ENCODE data around the gene TMEM135. TPM values are rescaled to one million over a fixed set of nuclear protein-coding genes. Genes with fewer than 3 reads are reported as not detected.

TMEM135 gene
- total RNA-seq, 1 experiment from 2014 or later, result 70.3 TPM

DNA sequence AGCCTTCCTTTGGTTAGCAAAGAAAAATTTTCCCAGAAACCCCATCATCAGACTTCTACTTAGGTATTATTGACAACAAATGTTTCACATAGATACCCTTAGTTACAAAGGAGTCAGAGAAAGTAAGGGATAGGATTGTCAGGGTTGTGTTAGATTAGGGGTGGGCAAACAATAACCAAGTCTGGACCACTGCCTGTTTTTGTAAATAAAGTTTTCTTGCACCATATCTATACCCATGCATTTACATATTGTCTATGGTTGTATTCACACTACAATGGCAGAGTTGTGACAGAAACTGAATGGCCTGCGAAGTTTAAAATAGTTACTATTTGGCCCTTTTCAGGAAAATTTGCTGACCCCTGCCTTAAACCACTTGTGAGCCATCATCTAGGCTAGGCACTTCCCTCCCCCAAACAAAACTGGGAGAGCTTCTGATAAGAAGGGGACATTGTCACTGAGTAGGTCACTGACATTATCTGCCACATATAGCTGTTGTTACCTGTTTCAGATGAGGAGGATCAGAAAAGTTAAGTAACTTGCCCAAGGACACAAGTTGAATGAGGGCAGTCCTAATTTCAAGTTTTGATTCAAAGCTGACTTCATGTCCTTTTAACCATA, 40.7 kb upstream of the TMEM135 start:
- Histone ChIP-seq H3K36me3 (ENCODE audit: insufficient read depth, low read length, poor library complexity, severe bottlenecking) (no peaks in the 10 kb centered on the region), H3K27me3 (replicated peaks; ENCODE audit: insufficient read depth, low read depth, low read length, poor library complexity) (no peaks in the 10 kb centered on the region), H3K4me1 (ENCODE audit: insufficient read depth, low read length, poor library complexity, severe bottlenecking) (peaks cover 45% of the 10 kb centered on the region), H3K4me3 (ENCODE audit: low read depth, low read length, poor library complexity, severe bottlenecking) (no peak overlapping the region), H3K27ac (ENCODE audit: low read depth, low read length, poor library complexity, severe bottlenecking) (no peak overlapping the region), H3K9me3 (ENCODE audit: low read depth, low read length, poor library complexity, severe bottlenecking) (no peaks in the 10 kb centered on the region)
- TF ChIP-seq EZH2 (IDR thresholded peaks at IDR 0.05; ENCODE audit: borderline replicate concordance, low read depth, low read length, poor library complexity, severe bottlenecking), result no peak
- TF ChIP-seq, protein P1, sequence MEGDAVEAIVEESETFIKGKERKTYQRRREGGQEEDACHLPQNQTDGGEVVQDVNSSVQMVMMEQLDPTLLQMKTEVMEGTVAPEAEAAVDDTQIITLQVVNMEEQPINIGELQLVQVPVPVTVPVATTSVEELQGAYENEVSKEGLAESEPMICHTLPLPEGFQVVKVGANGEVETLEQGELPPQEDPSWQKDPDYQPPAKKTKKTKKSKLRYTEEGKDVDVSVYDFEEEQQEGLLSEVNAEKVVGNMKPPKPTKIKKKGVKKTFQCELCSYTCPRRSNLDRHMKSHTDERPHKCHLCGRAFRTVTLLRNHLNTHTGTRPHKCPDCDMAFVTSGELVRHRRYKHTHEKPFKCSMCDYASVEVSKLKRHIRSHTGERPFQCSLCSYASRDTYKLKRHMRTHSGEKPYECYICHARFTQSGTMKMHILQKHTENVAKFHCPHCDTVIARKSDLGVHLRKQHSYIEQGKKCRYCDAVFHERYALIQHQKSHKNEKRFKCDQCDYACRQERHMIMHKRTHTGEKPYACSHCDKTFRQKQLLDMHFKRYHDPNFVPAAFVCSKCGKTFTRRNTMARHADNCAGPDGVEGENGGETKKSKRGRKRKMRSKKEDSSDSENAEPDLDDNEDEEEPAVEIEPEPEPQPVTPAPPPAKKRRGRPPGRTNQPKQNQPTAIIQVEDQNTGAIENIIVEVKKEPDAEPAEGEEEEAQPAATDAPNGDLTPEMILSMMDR (conservative IDR thresholded peaks at IDR 0.05; ENCODE audit: low read depth, low read length), result no peak
- POLR2A ChIA-PET (ENCODE audit: low non-redundant PET), result no interaction called here
- BruUV-seq (replicated peaks), result no TSS peak
- DNase-seq (ENCODE audit: low spot score), result no peak
- intact Hi-C loops (cut with micrococcal nuclease; ENCODE audit: unreplicated experiment), result no loop called here
- CTCF ChIA-PET, result interaction anchor here (0.6 to 0.7 kb wide), 3 partner anchors 14 to 405 kb away, joined by 3 to 13 read pairs (median 3); no protein-coding TSS in a partner anchor

DNA sequence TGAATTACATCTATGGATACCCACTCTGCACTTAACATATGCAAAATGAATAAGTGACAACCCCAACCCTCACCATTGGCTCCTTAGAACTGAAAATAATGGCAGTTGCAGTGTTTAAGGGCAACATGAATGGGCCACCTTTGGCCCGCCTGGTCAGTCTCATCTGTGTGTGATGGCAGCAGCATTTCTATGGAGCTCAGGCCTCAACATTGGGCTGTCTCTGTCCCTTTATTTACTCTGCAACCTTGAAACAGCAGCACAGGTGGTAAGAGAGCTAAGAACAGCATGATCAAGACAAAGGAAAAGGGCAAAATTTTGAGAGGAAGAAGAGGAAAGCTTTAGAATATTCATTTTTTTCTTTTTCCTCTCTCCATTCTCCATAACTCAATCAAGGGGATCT, 38.3 kb upstream of the TMEM135 start:
- BruUV-seq (replicated peaks), result no TSS peak
- H3K36me3 ChIP-seq (ENCODE audit: insufficient read depth, low read length, poor library complexity, severe bottlenecking), result no peaks in the 10 kb centered on the region
- DNase-seq (ENCODE audit: low spot score), result no peak
- intact Hi-C loops (cut with micrococcal nuclease; ENCODE audit: unreplicated experiment), result no loop called here
- H3K27ac ChIP-seq (ENCODE audit: low read depth, low read length, poor library complexity, severe bottlenecking), result peak overlapping the region; percentile 29
- H3K4me1 ChIP-seq (ENCODE audit: insufficient read depth, low read length, poor library complexity, severe bottlenecking), result peaks cover 23% of the 10 kb centered on the region
- H3K27me3 ChIP-seq (replicated peaks; ENCODE audit: insufficient read depth, low read depth, low read length, poor library complexity), result no peaks in the 10 kb centered on the region
- ChIA-PET CTCF (no interaction called here), POLR2A (ENCODE audit: low non-redundant PET) (no interaction called here)
- H3K9me3 ChIP-seq (ENCODE audit: low read depth, low read length, poor library complexity, severe bottlenecking), result no peaks in the 10 kb centered on the region
- H3K4me3 ChIP-seq (ENCODE audit: low read depth, low read length, poor library complexity, severe bottlenecking), result no peak overlapping the region
- TF ChIP-seq EZH2 (IDR thresholded peaks at IDR 0.05; ENCODE audit: borderline replicate concordance, low read depth, low read length, poor library complexity, severe bottlenecking), result no peak
- TF ChIP-seq, protein P1 (conservative IDR thresholded peaks at IDR 0.05; ENCODE audit: low read depth, low read length), result no peak

DNA sequence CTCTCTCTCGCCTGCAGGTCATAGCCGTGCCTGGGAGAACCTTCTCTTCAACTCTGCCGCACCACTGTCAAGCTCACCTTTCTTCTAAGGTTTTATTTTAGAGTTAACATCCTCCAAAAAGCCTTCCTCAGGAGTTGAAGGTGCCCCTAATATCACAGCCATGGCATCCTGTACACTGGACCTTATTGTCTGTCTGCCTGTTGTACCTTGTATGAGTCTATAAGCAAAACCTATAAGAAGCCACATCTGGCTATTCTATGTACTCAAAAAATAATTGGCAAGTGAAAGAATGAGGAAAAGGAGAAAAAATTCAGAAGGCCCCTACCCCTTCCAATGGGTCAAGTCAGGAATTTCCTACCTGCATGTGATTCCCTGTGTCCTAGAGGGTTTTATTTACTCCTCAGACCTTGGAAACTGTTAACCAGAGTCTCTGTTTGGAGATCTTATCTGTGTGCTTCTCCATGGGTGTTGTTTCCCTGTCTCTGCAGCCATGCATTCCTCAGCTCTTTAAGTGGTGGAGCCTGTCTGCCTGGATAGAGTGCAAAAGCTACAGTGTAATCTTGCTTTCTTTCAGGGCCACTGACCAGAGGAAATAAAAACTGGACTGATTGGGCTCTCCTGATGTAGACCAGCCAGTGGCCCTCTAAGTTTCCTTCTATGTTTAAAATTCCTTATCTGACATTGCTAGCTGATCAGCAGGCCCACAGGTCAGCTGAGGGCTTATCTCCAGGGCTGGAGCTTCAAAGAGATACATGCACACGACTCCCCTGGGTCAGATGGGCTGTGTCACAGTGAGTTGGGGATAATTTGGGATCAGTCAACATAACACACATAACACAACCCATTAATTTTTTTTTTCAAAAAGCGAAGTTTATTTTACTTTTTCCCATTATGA, 37.6 kb upstream of the TMEM135 start:
- peak; percentile 49 for DNase-seq (ENCODE audit: low spot score)
- no peak for TF ChIP-seq EZH2 (IDR thresholded peaks at IDR 0.05; ENCODE audit: borderline replicate concordance, low read depth, low read length, poor library complexity, severe bottlenecking)
- TF ChIP-seq, protein P1 (conservative IDR thresholded peaks at IDR 0.05; ENCODE audit: low read depth, low read length), result no peak
- H3K27me3 ChIP-seq (replicated peaks; ENCODE audit: insufficient read depth, low read depth, low read length, poor library complexity), result no peaks in the 10 kb centered on the region
- intact Hi-C loops (cut with micrococcal nuclease; ENCODE audit: unreplicated experiment), result no loop called here
- H3K36me3 ChIP-seq (ENCODE audit: insufficient read depth, low read length, poor library complexity, severe bottlenecking), result no peaks in the 10 kb centered on the region
- no peaks in the 10 kb centered on the region for H3K9me3 ChIP-seq (ENCODE audit: low read depth, low read length, poor library complexity, severe bottlenecking)
- ChIA-PET CTCF (no interaction called here), POLR2A (ENCODE audit: low non-redundant PET) (no interaction called here)
- peaks cover 20% of the 10 kb centered on the region for H3K4me1 ChIP-seq (ENCODE audit: insufficient read depth, low read length, poor library complexity, severe bottlenecking)
- no TSS peak for BruUV-seq (replicated peaks)
- peak overlapping the region; percentile 29 for H3K27ac ChIP-seq (ENCODE audit: low read depth, low read length, poor library complexity, severe bottlenecking)
- no peak overlapping the region for H3K4me3 ChIP-seq (ENCODE audit: low read depth, low read length, poor library complexity, severe bottlenecking)
